ENCODE measurements around the gene NACC1. TPM values are rescaled to one million over a fixed set of nuclear protein-coding genes. Genes with fewer than 3 reads are reported as not detected.
A peak's percentile ranks its signal among the peaks of the same experiment; 100 is the strongest.

The NACC1 gene
- total and polyA plus RNA-seq, 2 donors (not counting 3 experiments of a cell fraction or from before 2014, with no cell fraction given), result 97.6 to 120 TPM

DNA sequence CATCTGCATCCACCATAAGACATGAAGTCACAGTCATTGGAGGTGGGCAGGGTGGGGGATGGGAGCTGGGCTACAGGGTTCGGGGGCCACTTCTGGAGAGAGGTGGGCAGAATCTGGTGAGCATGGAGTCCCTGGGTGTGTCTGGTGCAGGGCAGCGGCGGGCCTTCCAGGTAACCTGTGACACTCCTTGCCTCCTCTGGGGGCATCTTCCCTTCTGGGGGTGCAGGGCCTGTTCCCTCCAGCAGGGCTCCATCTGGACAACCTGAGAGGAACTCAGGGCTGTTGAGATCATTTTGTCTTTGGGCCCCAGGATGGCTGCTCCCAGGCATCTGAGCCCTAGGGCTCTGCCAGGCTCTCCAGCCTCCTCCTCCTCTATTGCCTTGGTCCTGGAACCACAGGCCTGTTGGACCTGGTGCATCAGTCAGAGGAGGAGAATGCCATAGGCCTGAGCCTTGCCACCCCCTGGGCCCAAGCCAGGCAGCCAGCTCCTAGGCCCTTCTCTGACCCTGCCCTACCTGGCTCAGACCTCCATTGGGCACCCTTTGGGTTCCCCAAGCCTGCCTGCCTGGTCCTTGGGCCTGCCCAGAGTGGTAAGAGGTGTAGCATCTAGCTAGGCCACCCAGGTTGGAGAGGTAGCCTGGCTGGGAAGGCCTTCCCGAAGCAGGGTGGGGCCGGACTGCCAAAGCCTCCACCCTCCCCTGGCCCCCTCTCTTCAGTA, 28.8 kb upstream of the NACC1 start:
- ChIA-PET CTCF (interaction anchor here (1.4 to 8.5 kb wide), 3 partner anchors 28 to 109 kb away, joined by 3 to 543 read pairs (median 9); no protein-coding TSS in a partner anchor), POLR2A (no interaction called here)
- no peaks in the 10 kb centered on the region for H3K79me2 ChIP-seq (ENCODE audit: control insufficient read depth, insufficient read depth, low read length)
- no peaks in the 10 kb centered on the region for H3K9me3 ChIP-seq (replicated peaks; ENCODE audit: control insufficient read depth, insufficient read depth, low read length)
- no peaks in the 10 kb centered on the region for H4K20me1 ChIP-seq (replicated peaks; ENCODE audit: control insufficient read depth, extremely low read depth, insufficient read depth, low read length)
- H3K9me1 ChIP-seq (replicated peaks; ENCODE audit: control insufficient read depth, extremely low read depth, insufficient read depth, low read length), result no peaks in the 10 kb centered on the region
- H3K27me3 ChIP-seq (ENCODE audit: control insufficient read depth in 2 of 2, insufficient read depth in 2 of 2, low read length in 2 of 2), result no peaks in the 10 kb centered on the region
- no peaks in the 10 kb centered on the region for H3K36me3 ChIP-seq (ENCODE audit: control insufficient read depth in 2 of 2, extremely low read depth in 1 of 2, insufficient read depth in 2 of 2, low read length in 2 of 2)
- H3K4me3 ChIP-seq (replicated peaks in 1 of 3; ENCODE audit: insufficient read depth in 1 of 3, low read depth in 1 of 3, low read length in 3 of 3), result no peak overlapping the region
- BruUV-seq (replicated peaks), result no TSS peak
- H3K9ac ChIP-seq (replicated peaks; ENCODE audit: extremely low read depth, insufficient read depth, low read length), result no peak overlapping the region
- TF ChIP-seq POLR2AphosphoS5 (IDR thresholded peaks at IDR 0.05; ENCODE audit: insufficient read depth, low read depth, low read length), result no peak
- TF ChIP-seq JUN (IDR thresholded peaks at IDR 0.05; ENCODE audit: borderline replicate concordance, insufficient read depth, insufficient read length, low read depth), result no peak
- no peak for TF ChIP-seq EZH2 (IDR thresholded peaks at IDR 0.05; ENCODE audit: borderline replicate concordance, low read depth, low read length, severe bottlenecking)
- TF ChIP-seq, protein P1, sequence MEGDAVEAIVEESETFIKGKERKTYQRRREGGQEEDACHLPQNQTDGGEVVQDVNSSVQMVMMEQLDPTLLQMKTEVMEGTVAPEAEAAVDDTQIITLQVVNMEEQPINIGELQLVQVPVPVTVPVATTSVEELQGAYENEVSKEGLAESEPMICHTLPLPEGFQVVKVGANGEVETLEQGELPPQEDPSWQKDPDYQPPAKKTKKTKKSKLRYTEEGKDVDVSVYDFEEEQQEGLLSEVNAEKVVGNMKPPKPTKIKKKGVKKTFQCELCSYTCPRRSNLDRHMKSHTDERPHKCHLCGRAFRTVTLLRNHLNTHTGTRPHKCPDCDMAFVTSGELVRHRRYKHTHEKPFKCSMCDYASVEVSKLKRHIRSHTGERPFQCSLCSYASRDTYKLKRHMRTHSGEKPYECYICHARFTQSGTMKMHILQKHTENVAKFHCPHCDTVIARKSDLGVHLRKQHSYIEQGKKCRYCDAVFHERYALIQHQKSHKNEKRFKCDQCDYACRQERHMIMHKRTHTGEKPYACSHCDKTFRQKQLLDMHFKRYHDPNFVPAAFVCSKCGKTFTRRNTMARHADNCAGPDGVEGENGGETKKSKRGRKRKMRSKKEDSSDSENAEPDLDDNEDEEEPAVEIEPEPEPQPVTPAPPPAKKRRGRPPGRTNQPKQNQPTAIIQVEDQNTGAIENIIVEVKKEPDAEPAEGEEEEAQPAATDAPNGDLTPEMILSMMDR (IDR thresholded peaks at IDR 0.05; ENCODE audit: extremely low read depth in 1 of 2, insufficient read depth in 1 of 2, low read depth in 1 of 2, low read length in 2 of 2), result peak; percentile 40 to 45
- TF ChIP-seq, protein P2, sequence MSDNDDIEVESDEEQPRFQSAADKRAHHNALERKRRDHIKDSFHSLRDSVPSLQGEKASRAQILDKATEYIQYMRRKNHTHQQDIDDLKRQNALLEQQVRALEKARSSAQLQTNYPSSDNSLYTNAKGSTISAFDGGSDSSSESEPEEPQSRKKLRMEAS (IDR thresholded peaks at IDR 0.05; ENCODE audit: insufficient read depth, insufficient read length), result no peak
- TF ChIP-seq FOS (IDR thresholded peaks at IDR 0.05; ENCODE audit: borderline replicate concordance, insufficient read depth, low read length), result no peak
- FAIRE-seq (no peak), DNase-seq (ENCODE audit: low read depth, low spot score) (no peak)
- dilution Hi-C loops (cut with MboI; ENCODE audit: extremely low pct_ligation_motif_present, low sequenced_read_pairs) (no loop called here), intact Hi-C loops (cut with micrococcal nuclease) (no loop called here)
- H3K4me1 ChIP-seq (ENCODE audit: control insufficient read depth, extremely low read depth, insufficient read depth, low read length), result peaks cover 16% of the 10 kb centered on the region
- no peak overlapping the region for H3K4me2 ChIP-seq (ENCODE audit: insufficient read depth, low read length)
- H2AFZ ChIP-seq (ENCODE audit: low read depth, low read length), result no peak overlapping the region
- H3K27ac ChIP-seq (ENCODE audit: insufficient read depth, low read depth, low read length), result no peak overlapping the region
